K562 (cell line): Measurements from ENCODE around the gene SERPIND1. TPM values are rescaled to one million over a fixed set of nuclear protein-coding genes. Genes with fewer than 3 reads are reported as not detected.

ENCODE experiments used
- ARHGAP35 ChIP-seq: fragments of 450-650 bp; IDR thresholded peaks from 2 replicates; pipeline ENCODE4 v1.6.1; 2018; ENCODE audit not compliant: partially characterized antibody
- DDX20 ChIP-seq: fragments of 450-650 bp; IDR thresholded peaks from 2 replicates; pipeline ENCODE4 v1.6.1; 2016; ENCODE audit warnings: missing genetic modification characterization, low read depth, mild to moderate bottlenecking, missing compliant biosample characterization, moderate library complexity
- FOXK1 ChIP-seq: sonication (generic); formaldehyde crosslinking; IDR thresholded peaks from 2 replicates; pipeline ENCODE4 v1.8.0; 2022; ENCODE audit warnings: missing genetic modification reagents, mild to moderate bottlenecking, borderline replicate concordance
- HLTF ChIP-seq: fragments of 450-650 bp; IDR thresholded peaks from 2 replicates; pipeline ENCODE4 v1.6.1; 2016
- MLLT1 ChIP-seq, 2 experiments: fragments of 450-650 bp; IDR thresholded peaks; 2 replicates each; pipeline ENCODE4 v1.6.1; 2016
- NCOA4 ChIP-seq: fragments of 450-650 bp; IDR thresholded peaks from 2 replicates; pipeline ENCODE4 v1.6.1; 2018; ENCODE audit warnings: mild to moderate bottlenecking; ENCODE audit not compliant: partially characterized antibody
- RBM39 ChIP-seq: fragments of 200-400 bp; formaldehyde crosslinking; optimal IDR thresholded peaks from 2 replicates; pipeline ENCODE3; 2018; ENCODE audit warnings: low read depth, low read length
- SP1 ChIP-seq: sonication (generic); formaldehyde crosslinking; IDR thresholded peaks from 2 replicates; pipeline ENCODE4 v1.8.1; 2022; ENCODE audit warnings: mild to moderate bottlenecking, missing genetic modification reagents
- SPI1 ChIP-seq: IDR thresholded peaks from 2 replicates; pipeline ENCODE4 v1.6.1; 2011; ENCODE audit warnings: low read depth, low read length, control low read depth, borderline replicate concordance
- SUPT5H ChIP-seq: fragments of 450-650 bp; IDR thresholded peaks from 2 replicates; pipeline ENCODE4 v1.6.1; 2016
- THRB ChIP-seq: fragments of 450-650 bp; formaldehyde crosslinking; conservative IDR thresholded peaks from 2 replicates; pipeline ENCODE4 v1.4.0; 2022; ENCODE audit warnings: mild to moderate bottlenecking, missing genetic modification characterization
- ZNF316 ChIP-seq: fragments of 450-650 bp; IDR thresholded peaks from 2 replicates; pipeline ENCODE4 v1.6.1; 2016
- ZNF407 ChIP-seq: fragments of 450-650 bp; IDR thresholded peaks from 2 replicates; pipeline ENCODE4 v1.6.1; 2016; ENCODE audit warnings: low read depth
- ZNF717 ChIP-seq: fragments of 250-450 bp; sonication (Bioruptor Pico); IDR thresholded peaks from 2 replicates; pipeline ENCODE4 v1.5.0; 2021
- polyA plus RNA-seq, 8 experiments: library from polyadenylated mRNA; depleted of rRNA in 4 of 8; stranded (reverse) in 5 of 8; unstranded in 3 of 8; fragments of >200 nt; fragmentation: Nextera tagmentation in 2 of 8; fragmentation: Illumina TruSeq in 1 of 8; extraction: Ambion mirVana in 2 of 8; extraction: Trizol in 1 of 8; gene quantifications; 2 replicates each; pipeline versions ENCODE4 v1.2.1 to v1.2.3, GENCODE V29; 2011 to 2014; ENCODE audit warnings: inconsistent platforms in 1 of 8, missing spikeins in 1 of 8
- total RNA-seq, 7 experiments: library from RNA; depleted of rRNA in 6 of 7; stranded (reverse); fragments of >200 nt in 6 of 7; fragmentation: Illumina TruSeq in 2 of 7; extraction: Trizol in 2 of 7; gene quantifications; 2 replicates each; pipeline versions ENCODE4 v1.2.1 to v1.2.3, GENCODE V29; 2011 to 2021; ENCODE audit warnings: low replicate concordance in 1 of 7
- TF ChIP-seq, protein P1 (sequence below): fragments of 250-450 bp; sonication (Bioruptor Pico); IDR thresholded peaks from 2 replicates; pipeline ENCODE4 v1.8.0; 2022; ENCODE audit warnings: moderate library complexity, mild to moderate bottlenecking, inconsistent platforms

Gene SERPIND1
- total and polyA plus RNA-seq, 9 of the 15 experiments (the other 6 are each of a cell fraction or from before 2014, with no cell fraction given), result 0.04 to 0.11 (median 0.09) TPM; not detected in 6

- 0 out of 2 replicates have a peak, but pooled peaks have one; percentile 12 for TF ChIP-seq ZNF407
- no peak for TF ChIP-seq DDX20
- TF ChIP-seq FOXK1, result peak; percentile 81; the same call in 1 of the 2 replicates
- TF ChIP-seq THRB (CRISPR knock-in tag), result 0 out of 2 replicates have a peak, but pooled peaks have one; percentile 31
- TF ChIP-seq ZNF316, result no peak
- TF ChIP-seq, protein P1, sequence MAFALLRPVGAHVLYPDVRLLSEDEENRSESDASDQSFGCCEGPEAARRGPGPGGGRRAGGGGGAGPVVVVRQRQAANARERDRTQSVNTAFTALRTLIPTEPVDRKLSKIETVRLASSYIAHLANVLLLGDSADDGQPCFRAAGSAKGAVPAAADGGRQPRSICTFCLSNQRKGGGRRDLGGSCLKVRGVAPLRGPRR (CRISPR knock-in tag), result no peak
- TF ChIP-seq SPI1, result no peak
- peak; percentile 3 for TF ChIP-seq ARHGAP35
- 0 out of 2 replicates have a peak, but pooled peaks have one; percentile 23 for TF ChIP-seq HLTF
- 0 out of 4 replicates have a peak, but pooled peaks of 1 of the 2 experiments have one; percentile 12 for TF ChIP-seq MLLT1 (IDR thresholded peaks at IDR 0.05)
- TF ChIP-seq RBM39, result no peak
- TF ChIP-seq NCOA4, result no peak
- TF ChIP-seq SUPT5H, result 0 out of 2 replicates have a peak, but pooled peaks have one; percentile 12
- TF ChIP-seq ZNF717 (CRISPR knock-in tag), result no peak
- peak; percentile 37; the same call in 1 of the 2 replicates for TF ChIP-seq SP1 (CRISPR knock-in tag)
These were observed 20.9 kb downstream of the SERPIND1 start (continued) for GRCh38 chr22:20794650-20795413.
